Natural killer cell (primary cell): ENCODE data around the gene BTN2A1. TPM values are rescaled to one million over a fixed set of nuclear protein-coding genes. Genes with fewer than 3 reads are reported as not detected.
A peak's percentile ranks its signal among the peaks of the same experiment; 100 is the strongest.
"Not testable (repeated sequence)": the region's sequence is repeated elsewhere in the genome, so short reads cannot be mapped to it uniquely, and the experiment has no call there.

Experiments
- ATAC-seq, 3 donors: fragments of 150-1000 bp in 2 of 3; fragments of 200-7000 bp in 1 of 3; cut with Tn5 transposase; 1 replicate in 1 of 3; 2 replicates in 2 of 3; pipeline ENCODE4 v1.10.0; 2021; ENCODE audit warnings: mild to moderate bottlenecking in 2 of 3, moderate library complexity in 2 of 3
- DNase-seq, 2 donors: peaks; one replicate each; pipeline versions ENCODE4 v3.0.0 to v3.0.0-alpha.2; 2013 to 2021; ENCODE audit warnings: mixed read lengths in 1 of 2
- H3K27ac ChIP-seq: one replicate; pipeline ENCODE4 v1.5.1; 2013; ENCODE audit warnings: mild to moderate bottlenecking, low read length
- H3K27me3 ChIP-seq: one replicate; pipeline ENCODE4 v1.6.1; 2013; ENCODE audit warnings: low read length; ENCODE audit not compliant: control insufficient read depth, insufficient read depth
- H3K36me3 ChIP-seq: one replicate; pipeline ENCODE4 v1.6.1; 2013; ENCODE audit warnings: low read length; ENCODE audit not compliant: control insufficient read depth, insufficient read depth
- H3K4me1 ChIP-seq: one replicate; pipeline ENCODE4 v1.6.1; 2013; ENCODE audit warnings: low read length; ENCODE audit not compliant: control insufficient read depth, insufficient read depth
- H3K4me3 ChIP-seq: one replicate; pipeline ENCODE4 v1.5.1; 2013; ENCODE audit warnings: low read length
- H3K9me3 ChIP-seq: one replicate; pipeline ENCODE4 v1.6.1; 2013; ENCODE audit warnings: low read length; ENCODE audit not compliant: control insufficient read depth, insufficient read depth
- H3K27ac Mint-ChIP-seq, 2 donors: one replicate each; pipeline ENCODE4 v1.8.0; 2022; ENCODE audit warnings: mild to moderate bottlenecking in 2 of 2, mixed read lengths in 2 of 2, moderate library complexity in 1 of 2
- H3K27me3 Mint-ChIP-seq, 2 donors: one replicate each; pipeline ENCODE4 v1.8.0; 2022; ENCODE audit warnings: low read depth in 2 of 2, mixed read lengths in 2 of 2
- H3K36me3 Mint-ChIP-seq: one replicate; pipeline ENCODE4 v1.8.0; 2022; ENCODE audit warnings: mixed read lengths
- H3K4me1 Mint-ChIP-seq, 2 donors: one replicate each; pipeline ENCODE4 v1.8.0; 2022; ENCODE audit warnings: mixed read lengths in 2 of 2
- H3K4me3 Mint-ChIP-seq: one replicate; pipeline ENCODE4 v1.8.0; 2022; ENCODE audit warnings: mild to moderate bottlenecking, moderate library complexity, mixed read lengths
- H3K9me3 Mint-ChIP-seq, 2 donors: one replicate each; pipeline ENCODE4 v1.8.0; 2022; ENCODE audit warnings: mixed read lengths in 2 of 2
- CTCF ChIP-seq: fragments of 200-600 bp; IDR thresholded peaks from one replicate; pipeline ENCODE4 v1.8.0; 2022; ENCODE audit warnings: antibody characterized with exemption
- WGBS: methylation state at CpG from one replicate; pipeline ENCODE4 v1.1.7; 2013; ENCODE audit warnings: missing lambda C conversion rate; ENCODE audit not compliant: insufficient coverage; 5-methylcytosine and 5-hydroxymethylcytosine counted together
- intact Hi-C: fragments of 100-400 bp; cut with micrococcal nuclease; formaldehyde crosslinking; loops from one replicate; pipeline ENCODE4 v1.14.2; 2022
- total RNA-seq, 4 donors: library from RNA; stranded (reverse); fragments of 120-200 nt in 1 of 4; gene quantifications; one replicate each; pipeline versions ENCODE4 v1.2.3 to v1.2.4, GENCODE V29; 2013 to 2022

The BTN2A1 gene
- total RNA-seq, 3 donors from 2014 or later (not counting 1 experiment from before 2014, with no cell fraction given) = 33.8 to 51.2 (median 43.3) TPM

- DNase-seq (no peak), ATAC-seq (peak; percentile 29 to 34 (median 29))
- Mint-ChIP-seq H3K27me3 (no peaks in the 10 kb centered on the region), H3K36me3 (peaks cover 12% of the 10 kb centered on the region), H3K27ac (peak overlapping the region; percentile 95 to 97), H3K9me3 (no peaks in the 10 kb centered on the region), H3K4me3 (peak overlapping the region; percentile 100), H3K4me1 (peaks cover 52 to 59% of the 10 kb centered on the region in 2 donors)
- Histone ChIP-seq H3K27me3 (no peaks in the 10 kb centered on the region), H3K4me1 (peaks cover 35% of the 10 kb centered on the region), H3K27ac (peak overlapping the region; percentile 82), H3K9me3 (no peaks in the 10 kb centered on the region), H3K36me3 (peaks cover 22% of the 10 kb centered on the region), H3K4me3 (peak overlapping the region; percentile 93)
- no peak for TF ChIP-seq CTCF
- WGBS = 38% methylated on average over 9 of the region's 9 CpGs
- intact Hi-C loops = loop anchor here (1.0 to 5.0 kb wide), 2 partner anchors 17 to 75 kb away; partner anchors contain the start of gene BTN2A2
Measured at GRCh38 chr6:26457264-26457805, 420 bp upstream of the BTN2A1 start.

- H3K4me3 ChIP-seq = no peak overlapping the region
- no peaks in the 10 kb centered on the region for H3K27me3 ChIP-seq
- intact Hi-C loops = loop anchor here (5.0 kb wide), 1 partner anchor 77 kb away; the partner anchor contains the start of gene BTN2A2
- no peak for DNase-seq
- Mint-ChIP-seq H3K27ac (peak overlapping the region; percentile 95 to 97), H3K9me3 (no peaks in the 10 kb centered on the region), H3K27me3 (no peaks in the 10 kb centered on the region), H3K36me3 (peaks cover 18% of the 10 kb centered on the region), H3K4me1 (peaks cover 65 to 71% of the 10 kb centered on the region in 2 donors), H3K4me3 (peak overlapping the region; percentile 80)
- peaks cover 35% of the 10 kb centered on the region for H3K4me1 ChIP-seq
- no peak for ATAC-seq
- no peak overlapping the region for H3K27ac ChIP-seq
- peaks cover 40% of the 10 kb centered on the region for H3K36me3 ChIP-seq
- TF ChIP-seq CTCF = no peak
- WGBS = 93% methylated on average over 16 of the region's 16 CpGs
- no peaks in the 10 kb centered on the region for H3K9me3 ChIP-seq
Measured at GRCh38 chr6:26459023-26459810, 1.5 kb downstream of the BTN2A1 start.

GRCh38 chr6:26461353-26461752 lies 3.6 kb downstream of the BTN2A1 start:
- intact Hi-C loops, H3K9me3 ChIP-seq, H3K9me3 Mint-ChIP-seq, DNase-seq, H3K27ac ChIP-seq, ATAC-seq, H3K4me3 ChIP-seq, H3K27me3 ChIP-seq, H3K27me3 Mint-ChIP-seq: not testable (repeated sequence)
- H3K36me3 ChIP-seq = peaks cover 58% of the 10 kb centered on the region
- Mint-ChIP-seq H3K27ac (peak overlapping the region in 1 of 2 donors; percentile 62), H3K4me3 (peak overlapping the region; percentile 73), H3K36me3 (peaks cover 40% of the 10 kb centered on the region), H3K4me1 (peaks cover 69 to 71% of the 10 kb centered on the region in 2 donors)
- 75% methylated on average over 4 of the region's 5 CpGs for WGBS
- peaks cover 35% of the 10 kb centered on the region for H3K4me1 ChIP-seq

GRCh38 chr6:26464014-26464413 lies 6.3 kb downstream of the BTN2A1 start:
- peak overlapping the region; percentile 29 to 65 for H3K27ac Mint-ChIP-seq
- no peak overlapping the region for H3K4me3 Mint-ChIP-seq
- no peaks in the 10 kb centered on the region for H3K9me3 Mint-ChIP-seq
- peaks cover 44 to 56% of the 10 kb centered on the region in 2 donors for H3K4me1 Mint-ChIP-seq
- no peak for TF ChIP-seq CTCF
- H3K27me3 ChIP-seq = no peaks in the 10 kb centered on the region
- 83% methylated on average over 1 of the region's 4 CpGs for WGBS
- H3K27me3 Mint-ChIP-seq = no peaks in the 10 kb centered on the region
- no peaks in the 10 kb centered on the region for H3K9me3 ChIP-seq
- ATAC-seq = no peak
- no peak for DNase-seq
- intact Hi-C loops = no loop called here
- peaks cover 83% of the 10 kb centered on the region for H3K36me3 ChIP-seq
- H3K4me3 ChIP-seq = no peak overlapping the region
- H3K36me3 Mint-ChIP-seq = peaks cover 54% of the 10 kb centered on the region
- H3K4me1 ChIP-seq = peaks cover 28% of the 10 kb centered on the region
- no peak overlapping the region for H3K27ac ChIP-seq
